ENCODE data around the gene ROBO1. TPM values are rescaled to one million over a fixed set of nuclear protein-coding genes. Genes with fewer than 3 reads are reported as not detected.

The ROBO1 gene
- total RNA-seq, 1 experiment from 2014 or later, result 32.2 TPM

DNA sequence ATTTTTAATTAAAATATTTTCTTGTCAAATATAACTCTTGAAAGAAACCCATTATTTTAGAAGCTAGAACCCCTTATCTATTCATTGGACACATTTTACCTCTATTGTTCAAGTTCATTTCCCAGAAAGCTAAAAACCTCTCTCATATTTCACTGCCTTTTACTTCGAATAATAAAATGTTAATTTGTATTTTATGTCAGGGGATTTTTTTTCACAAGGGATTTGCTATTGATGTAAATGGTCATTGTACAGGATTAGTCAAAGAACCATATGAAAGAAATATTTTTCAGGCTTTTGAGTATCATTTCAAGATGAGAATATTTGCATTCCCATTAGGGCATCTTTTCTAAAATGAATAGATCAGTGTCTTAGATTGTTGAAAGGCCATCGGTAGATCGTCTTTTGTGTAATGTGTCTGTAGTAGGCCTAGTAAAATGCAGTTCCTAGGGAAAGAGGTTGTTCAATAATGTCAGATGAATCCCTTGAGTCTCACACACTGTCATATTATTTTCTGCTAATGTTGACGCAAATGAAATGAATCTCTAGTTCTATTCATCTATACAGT lies 114.5 kb downstream of the ROBO1 start:
- H3K36me3 Mint-ChIP-seq (ENCODE audit: insufficient read depth, unreplicated experiment), result no peaks in the 10 kb centered on the region
- no peaks in the 10 kb centered on the region for H3K27me3 Mint-ChIP-seq (ENCODE audit: insufficient read depth, unreplicated experiment)
- TF ChIP-seq, protein P1, sequence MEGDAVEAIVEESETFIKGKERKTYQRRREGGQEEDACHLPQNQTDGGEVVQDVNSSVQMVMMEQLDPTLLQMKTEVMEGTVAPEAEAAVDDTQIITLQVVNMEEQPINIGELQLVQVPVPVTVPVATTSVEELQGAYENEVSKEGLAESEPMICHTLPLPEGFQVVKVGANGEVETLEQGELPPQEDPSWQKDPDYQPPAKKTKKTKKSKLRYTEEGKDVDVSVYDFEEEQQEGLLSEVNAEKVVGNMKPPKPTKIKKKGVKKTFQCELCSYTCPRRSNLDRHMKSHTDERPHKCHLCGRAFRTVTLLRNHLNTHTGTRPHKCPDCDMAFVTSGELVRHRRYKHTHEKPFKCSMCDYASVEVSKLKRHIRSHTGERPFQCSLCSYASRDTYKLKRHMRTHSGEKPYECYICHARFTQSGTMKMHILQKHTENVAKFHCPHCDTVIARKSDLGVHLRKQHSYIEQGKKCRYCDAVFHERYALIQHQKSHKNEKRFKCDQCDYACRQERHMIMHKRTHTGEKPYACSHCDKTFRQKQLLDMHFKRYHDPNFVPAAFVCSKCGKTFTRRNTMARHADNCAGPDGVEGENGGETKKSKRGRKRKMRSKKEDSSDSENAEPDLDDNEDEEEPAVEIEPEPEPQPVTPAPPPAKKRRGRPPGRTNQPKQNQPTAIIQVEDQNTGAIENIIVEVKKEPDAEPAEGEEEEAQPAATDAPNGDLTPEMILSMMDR (IDR thresholded peaks at IDR 0.05; ENCODE audit: unreplicated experiment), result no peak
- no peak overlapping the region for H3K27ac Mint-ChIP-seq (ENCODE audit: low read depth, unreplicated experiment)
- ChIA-PET CTCF (no interaction called here), POLR2A (interaction anchor here (0.5 to 0.9 kb wide), 2 partner anchors 13 to 21 kb away, joined by 3 to 4 read pairs; no protein-coding TSS in a partner anchor)
- no peaks in the 10 kb centered on the region for H3K9me3 Mint-ChIP-seq (ENCODE audit: unreplicated experiment)
- no peaks in the 10 kb centered on the region for H3K4me1 Mint-ChIP-seq (ENCODE audit: insufficient read depth, unreplicated experiment)
- intact Hi-C loops (cut with micrococcal nuclease), result no loop called here
- H3K4me3 Mint-ChIP-seq (ENCODE audit: unreplicated experiment), result no peak overlapping the region
- DNase-seq (ENCODE audit: unreplicated experiment), result no peak
- no TSS peak for BruUV-seq (replicated peaks)

- ChIA-PET POLR2A (no interaction called here), CTCF (no interaction called here)
- intact Hi-C loops (cut with micrococcal nuclease), result no loop called here
- H3K27me3 Mint-ChIP-seq (ENCODE audit: insufficient read depth, unreplicated experiment), result no peaks in the 10 kb centered on the region
- no peaks in the 10 kb centered on the region for H3K4me1 Mint-ChIP-seq (ENCODE audit: insufficient read depth, unreplicated experiment)
- H3K9me3 Mint-ChIP-seq (ENCODE audit: unreplicated experiment), result no peaks in the 10 kb centered on the region
- H3K27ac Mint-ChIP-seq (ENCODE audit: low read depth, unreplicated experiment), result no peak overlapping the region
- H3K36me3 Mint-ChIP-seq (ENCODE audit: insufficient read depth, unreplicated experiment), result no peaks in the 10 kb centered on the region
- no peak overlapping the region for H3K4me3 Mint-ChIP-seq (ENCODE audit: unreplicated experiment)
- DNase-seq (ENCODE audit: unreplicated experiment), result no peak
- TF ChIP-seq, protein P1 (IDR thresholded peaks at IDR 0.05; ENCODE audit: unreplicated experiment), result no peak
- no TSS peak for BruUV-seq (replicated peaks)
Measured at GRCh38 chr3:79651536-79652065, 116.2 kb downstream of the ROBO1 start.

DNA sequence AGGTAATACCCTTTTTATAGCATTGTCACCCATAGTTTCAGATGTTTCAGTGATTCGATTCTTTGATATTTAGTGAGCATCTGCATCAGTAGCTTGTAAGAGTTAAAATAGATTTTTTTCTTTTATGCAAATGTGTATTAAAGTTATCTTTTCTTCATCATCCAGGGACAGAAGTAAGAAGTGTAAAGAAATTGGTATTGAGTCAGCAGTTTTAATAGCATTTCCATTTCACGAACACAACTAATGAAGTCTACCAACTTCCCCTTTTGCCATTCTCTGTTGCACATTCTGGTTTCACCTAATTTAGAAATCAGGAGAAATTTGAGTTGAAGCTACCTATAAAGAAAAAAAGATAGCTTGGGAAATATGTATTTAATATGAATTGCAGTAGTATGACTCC lies 127.9 kb downstream of the ROBO1 start:
- CTCF ChIA-PET, result no interaction called here
- H3K27me3 Mint-ChIP-seq (ENCODE audit: insufficient read depth, unreplicated experiment), result no peaks in the 10 kb centered on the region
- no peak overlapping the region for H3K4me3 Mint-ChIP-seq (ENCODE audit: unreplicated experiment)
- TF ChIP-seq, protein P1 (IDR thresholded peaks at IDR 0.05; ENCODE audit: unreplicated experiment), result no peak
- intact Hi-C loops (cut with micrococcal nuclease), result no loop called here
- POLR2A ChIA-PET, result no interaction called here
- DNase-seq (ENCODE audit: unreplicated experiment), result no peak
- no peak overlapping the region for H3K27ac Mint-ChIP-seq (ENCODE audit: low read depth, unreplicated experiment)
- H3K36me3 Mint-ChIP-seq (ENCODE audit: insufficient read depth, unreplicated experiment), result no peaks in the 10 kb centered on the region
- no peaks in the 10 kb centered on the region for H3K9me3 Mint-ChIP-seq (ENCODE audit: unreplicated experiment)
- H3K4me1 Mint-ChIP-seq (ENCODE audit: insufficient read depth, unreplicated experiment), result no peaks in the 10 kb centered on the region
- no TSS peak for BruUV-seq (replicated peaks)

DNA sequence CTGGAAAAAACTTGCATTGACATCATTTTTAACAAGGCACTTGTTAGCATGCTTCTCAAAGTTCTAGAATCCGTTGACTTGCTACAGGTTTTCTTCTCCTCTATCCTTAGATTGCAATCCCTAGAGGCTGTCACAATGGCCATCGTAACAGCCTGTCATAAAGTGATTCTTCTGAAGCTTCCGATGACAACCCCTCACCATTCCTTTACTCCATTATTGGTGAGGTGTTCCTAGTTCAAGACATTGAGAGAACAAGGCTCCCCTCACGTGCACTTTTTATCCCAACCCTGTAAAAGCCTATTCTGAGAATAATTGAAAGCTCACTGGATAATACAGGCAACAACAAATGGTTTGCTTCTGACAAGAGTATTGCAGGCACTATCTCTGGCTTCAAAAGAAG lies 131.4 kb downstream of the ROBO1 start:
- intact Hi-C loops (cut with micrococcal nuclease), result no loop called here
- no peaks in the 10 kb centered on the region for H3K4me1 Mint-ChIP-seq (ENCODE audit: insufficient read depth, unreplicated experiment)
- no peak for DNase-seq (ENCODE audit: unreplicated experiment)
- ChIA-PET POLR2A (no interaction called here), CTCF (interaction anchor here (0.7 kb wide), 1 partner anchor 949 kb away, joined by 3 read pairs; no protein-coding TSS in a partner anchor)
- peaks cover 4% of the 10 kb centered on the region for H3K9me3 Mint-ChIP-seq (ENCODE audit: unreplicated experiment)
- H3K36me3 Mint-ChIP-seq (ENCODE audit: insufficient read depth, unreplicated experiment), result no peaks in the 10 kb centered on the region
- no peak overlapping the region for H3K27ac Mint-ChIP-seq (ENCODE audit: low read depth, unreplicated experiment)
- H3K27me3 Mint-ChIP-seq (ENCODE audit: insufficient read depth, unreplicated experiment), result no peaks in the 10 kb centered on the region
- no TSS peak for BruUV-seq (replicated peaks)
- H3K4me3 Mint-ChIP-seq (ENCODE audit: unreplicated experiment), result no peak overlapping the region
- TF ChIP-seq, protein P1 (IDR thresholded peaks at IDR 0.05; ENCODE audit: unreplicated experiment), result no peak

All from MCF 10A (cell line).